Stomach (tissue), 9 donors: ENCODE results near the gene UST. TPM values are rescaled to one million over a fixed set of nuclear protein-coding genes. Genes with fewer than 3 reads are reported as not detected.

Experiments used
- DNase-seq, 2 donors: peaks; one replicate each; pipeline versions ENCODE4 v3.0.0 to v3.0.0-alpha.2; 2013 to 2019
- H3K27ac ChIP-seq, 5 donors: fragments of 200-600 bp in 4 of 5; sonication (generic) in 4 of 5; one replicate each; pipeline ENCODE4 v1.5.1; 2013 to 2019; ENCODE audit warnings: mild to moderate bottlenecking in 1 of 5, moderate library complexity in 1 of 5
- H3K27me3 ChIP-seq, 3 donors: fragments of 200-600 bp; sonication (generic); one replicate each; pipeline ENCODE4 v1.5.1; 2017 to 2019; ENCODE audit warnings: mixed run types in 1 of 3
- H3K36me3 ChIP-seq, 4 donors: fragments of 200-600 bp; sonication (generic); 1 replicate in 3 of 4; 2 replicates in 1 of 4; pipeline ENCODE4 v1.5.1; 2016 to 2019
- H3K4me1 ChIP-seq, 4 donors: fragments of 200-600 bp; sonication (generic); one replicate each; pipeline ENCODE4 v1.5.1; 2016 to 2019
- H3K4me3 ChIP-seq, 4 donors: fragments of 200-600 bp; sonication (generic) in 3 of 4; one replicate each; pipeline ENCODE4 v1.5.1; 2016 to 2019; ENCODE audit warnings: mild to moderate bottlenecking in 1 of 4
- H3K9me3 ChIP-seq, 4 donors: fragments of 200-600 bp; sonication (generic); one replicate each; pipeline ENCODE4 v1.5.1; 2016 to 2019
- EP300 ChIP-seq: sonication (generic); formaldehyde crosslinking; IDR thresholded peaks from one replicate; pipeline ENCODE4 v1.6.1; 2017; ENCODE audit warnings: antibody characterized with exemption
- POLR2A ChIP-seq, 4 donors: fragments of 450-650 bp; IDR thresholded peaks; one replicate each; pipeline ENCODE4 v1.6.1; 2016; ENCODE audit warnings: antibody characterized with exemption in 4 of 4, control low read depth in 2 of 4, mild to moderate bottlenecking in 1 of 4, moderate library complexity in 1 of 4
- POLR2AphosphoS5 ChIP-seq, 3 donors: sonication (generic); formaldehyde crosslinking; IDR thresholded peaks; one replicate each; pipeline ENCODE4 v1.6.1; 2016; ENCODE audit warnings: antibody characterized with exemption in 3 of 3
- WGBS, 5 donors: extraction: QIAGEN DNeasy Blood & Tissue Kit in 3 of 5; methylation state at CpG; one replicate each; pipeline versions ENCODE4 v1.1.5 to v1.1.7; 2013 to 2018; 5-methylcytosine and 5-hydroxymethylcytosine counted together
- intact Hi-C: fragments of 100-400 bp; cut with DNase I; formaldehyde crosslinking; loops from one replicate; pipeline ENCODE4 v1.15.1; 2023; ENCODE audit warnings: low total_unique reads
- polyA plus RNA-seq, 3 donors: library from polyadenylated mRNA; stranded (reverse); fragments of 200-250 nt; gene quantifications; one replicate each; pipeline ENCODE4 v1.2.3, GENCODE V29; 2013
- total RNA-seq, 5 donors: library from RNA; depleted of rRNA; stranded (reverse); fragments of >200 nt; gene quantifications; one replicate each; pipeline versions ENCODE4 v1.1.0 to v1.2.3, GENCODE V29; 2014 to 2016
- TF ChIP-seq, protein P1 (sequence below), 7 experiments: fragments of 450-650 bp in 4 of 7; fragments of 200-600 bp in 3 of 7; sonication (generic) in 3 of 7; IDR thresholded peaks; one replicate each; pipeline ENCODE4 v1.5.1; 2016 to 2019; ENCODE audit warnings: antibody characterized with exemption in 7 of 7, control low read depth in 2 of 7, mild to moderate bottlenecking in 1 of 7
- donor health status: healthy with polysubstance abuse.
- donor health status: Bipolar disorder and iron deficiency.
- donor health status: healthy.

Gene UST
- total and polyA plus RNA-seq, 8 donors, result 2.2 to 45.8 (median 8.9) TPM

DNA sequence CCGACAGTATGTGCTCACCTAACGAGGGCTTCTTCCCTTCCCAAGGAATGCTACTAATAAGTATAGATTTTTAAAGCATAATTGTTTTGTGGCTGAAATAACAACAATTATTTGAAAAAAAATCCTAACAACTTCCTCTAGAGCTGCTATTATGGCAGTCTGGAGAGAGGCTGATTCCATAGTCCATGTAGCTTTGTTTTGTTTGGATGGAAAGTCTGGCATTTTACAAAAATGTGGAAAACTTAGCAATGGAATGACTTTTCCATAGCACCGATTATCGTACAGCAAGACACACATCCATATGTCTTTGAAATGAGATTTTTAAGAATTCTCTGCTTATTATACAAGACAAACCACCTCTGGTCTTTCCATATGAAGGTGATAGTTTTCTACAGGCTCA, 318.3 kb downstream of the UST start:
- no peaks in the 10 kb centered on the region for H3K27me3 ChIP-seq
- H3K9me3 ChIP-seq, result no peaks in the 10 kb centered on the region
- no peaks in the 10 kb centered on the region for H3K36me3 ChIP-seq
- H3K27ac ChIP-seq, result peak overlapping the region in 1 of 5 donors; percentile 6
- TF ChIP-seq, protein P1, sequence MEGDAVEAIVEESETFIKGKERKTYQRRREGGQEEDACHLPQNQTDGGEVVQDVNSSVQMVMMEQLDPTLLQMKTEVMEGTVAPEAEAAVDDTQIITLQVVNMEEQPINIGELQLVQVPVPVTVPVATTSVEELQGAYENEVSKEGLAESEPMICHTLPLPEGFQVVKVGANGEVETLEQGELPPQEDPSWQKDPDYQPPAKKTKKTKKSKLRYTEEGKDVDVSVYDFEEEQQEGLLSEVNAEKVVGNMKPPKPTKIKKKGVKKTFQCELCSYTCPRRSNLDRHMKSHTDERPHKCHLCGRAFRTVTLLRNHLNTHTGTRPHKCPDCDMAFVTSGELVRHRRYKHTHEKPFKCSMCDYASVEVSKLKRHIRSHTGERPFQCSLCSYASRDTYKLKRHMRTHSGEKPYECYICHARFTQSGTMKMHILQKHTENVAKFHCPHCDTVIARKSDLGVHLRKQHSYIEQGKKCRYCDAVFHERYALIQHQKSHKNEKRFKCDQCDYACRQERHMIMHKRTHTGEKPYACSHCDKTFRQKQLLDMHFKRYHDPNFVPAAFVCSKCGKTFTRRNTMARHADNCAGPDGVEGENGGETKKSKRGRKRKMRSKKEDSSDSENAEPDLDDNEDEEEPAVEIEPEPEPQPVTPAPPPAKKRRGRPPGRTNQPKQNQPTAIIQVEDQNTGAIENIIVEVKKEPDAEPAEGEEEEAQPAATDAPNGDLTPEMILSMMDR (IDR thresholded peaks at IDR 0.05), result no peak
- TF ChIP-seq EP300 (no peak), POLR2A (IDR thresholded peaks at IDR 0.05) (no peak), POLR2AphosphoS5 (IDR thresholded peaks at IDR 0.05) (no peak)
- intact Hi-C loops, result no loop called here
- H3K4me3 ChIP-seq, result no peak overlapping the region
- DNase-seq, result no peak
- WGBS, 5 donors, result 89 to 93% (median 90%) methylated on average over 4 of the region's 4 CpGs
- peaks cover 14 to 41% (median 27%) of the 10 kb centered on the region in 4 donors for H3K4me1 ChIP-seq

DNA sequence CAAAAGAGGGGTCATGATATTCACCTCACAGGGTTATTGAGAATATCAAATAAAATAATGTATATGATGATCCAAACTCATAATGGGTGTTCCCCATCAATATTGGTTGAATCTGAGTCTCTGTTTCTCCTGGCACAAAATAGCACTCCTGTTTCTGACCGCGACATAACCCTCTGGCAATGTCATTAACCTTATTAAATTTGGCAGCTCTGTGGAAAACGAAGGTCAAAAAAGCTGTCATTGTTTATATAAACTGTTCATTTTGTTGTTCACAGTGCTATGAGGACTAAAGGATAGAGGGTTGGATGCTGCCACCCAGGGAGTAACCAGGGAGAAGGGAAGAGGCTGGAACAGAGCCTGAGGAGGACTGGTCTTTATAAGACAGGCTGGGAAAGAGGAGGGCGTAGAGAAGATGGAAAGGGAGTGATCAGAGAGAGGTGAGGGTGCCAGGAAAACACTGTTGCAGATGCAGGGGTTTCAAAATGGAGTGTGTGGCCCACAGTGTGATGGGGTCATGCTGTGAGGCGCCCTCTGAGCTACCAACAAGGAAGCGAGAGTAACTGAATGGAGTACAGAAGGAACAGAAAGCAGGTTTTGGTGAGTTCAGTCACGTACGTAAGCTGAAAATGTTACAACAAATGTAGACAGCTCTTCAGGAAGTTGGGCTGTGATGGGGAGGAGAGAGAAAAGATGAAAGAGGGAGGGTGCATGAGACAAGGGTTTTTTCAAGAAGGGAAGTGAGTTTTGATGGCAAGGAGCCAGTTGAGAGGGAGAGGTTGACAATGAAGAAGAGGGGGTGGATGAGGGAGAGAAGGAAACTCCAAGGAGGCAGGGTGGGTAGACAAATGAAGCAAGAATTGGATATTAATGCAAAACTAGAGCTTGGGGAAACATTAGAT, 319.1 kb downstream of the UST start:
- H3K27me3 ChIP-seq, result no peaks in the 10 kb centered on the region
- H3K4me1 ChIP-seq, result peaks cover 8 to 33% (median 20%) of the 10 kb centered on the region in 4 donors
- peak overlapping the region in 4 of 5 donors; percentile 16 to 25 (median 21) for H3K27ac ChIP-seq
- no peaks in the 10 kb centered on the region for H3K36me3 ChIP-seq
- TF ChIP-seq POLR2A (IDR thresholded peaks at IDR 0.05) (no peak), POLR2AphosphoS5 (IDR thresholded peaks at IDR 0.05) (no peak), EP300 (no peak)
- TF ChIP-seq, protein P1 (IDR thresholded peaks at IDR 0.05), result no peak
- peak in 1 of 2 donors; percentile 76 for DNase-seq
- H3K9me3 ChIP-seq, result no peaks in the 10 kb centered on the region
- intact Hi-C loops, result no loop called here
- no peak overlapping the region for H3K4me3 ChIP-seq
- 59 to 76% (median 66%) methylated on average over 8 of the region's 8 CpGs for WGBS, 5 donors

DNA sequence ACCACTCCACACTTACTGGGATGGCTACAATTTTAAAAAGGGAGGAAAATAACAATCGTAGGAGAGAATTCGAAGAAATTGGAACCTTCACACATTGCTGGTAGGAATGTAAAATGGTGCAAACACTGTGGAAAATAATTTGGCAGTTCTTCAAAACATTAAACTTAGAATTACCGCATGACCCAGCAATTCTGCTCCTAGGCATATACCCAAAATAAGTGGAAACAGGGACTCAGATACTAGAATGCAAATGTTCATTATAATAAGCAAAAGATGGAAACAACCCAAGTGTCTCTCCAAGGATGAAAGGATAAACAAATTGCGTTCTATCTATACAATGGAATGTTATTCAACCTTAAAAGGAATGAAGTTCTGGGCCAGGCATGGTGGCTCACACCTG, 325.2 kb downstream of the UST start:
- Histone ChIP-seq H3K36me3 (no peaks in the 10 kb centered on the region), H3K27me3 (no peaks in the 10 kb centered on the region), H3K9me3 (no peaks in the 10 kb centered on the region), H3K27ac (no peak overlapping the region), H3K4me3 (no peak overlapping the region), H3K4me1 (peaks cover 0 to 8% (median 4%) of the 10 kb centered on the region in 4 donors)
- DNase-seq, result no peak
- 95 to 99% (median 95%) methylated on average over 4 of the region's 4 CpGs for WGBS, 5 donors
- TF ChIP-seq POLR2A (IDR thresholded peaks at IDR 0.05) (no peak), POLR2AphosphoS5 (IDR thresholded peaks at IDR 0.05) (no peak), EP300 (no peak)
- TF ChIP-seq, protein P1 (IDR thresholded peaks at IDR 0.05), result no peak
- intact Hi-C loops, result no loop called here

DNA sequence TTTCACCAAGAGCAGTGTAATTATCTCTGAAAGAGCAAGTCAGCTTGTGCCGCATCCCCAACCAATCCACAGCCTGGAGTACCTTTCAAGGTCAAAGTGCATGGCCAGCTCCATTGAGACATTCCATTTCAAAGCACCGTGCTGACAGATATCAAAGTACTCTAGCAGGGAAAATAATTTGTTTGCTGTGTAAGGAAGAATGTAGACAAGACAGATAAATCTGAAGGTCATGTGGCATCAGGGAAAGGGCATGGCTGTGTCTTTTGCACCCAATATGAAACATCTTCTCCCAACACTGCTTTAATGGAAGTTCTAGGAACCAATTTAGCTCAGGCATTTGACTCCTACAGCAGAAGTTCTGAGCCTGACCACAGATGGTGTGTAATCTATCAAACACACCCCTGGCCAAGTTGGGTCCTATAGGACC, 328.0 kb downstream of the UST start:
- Histone ChIP-seq H3K27me3 (no peaks in the 10 kb centered on the region), H3K27ac (no peak overlapping the region), H3K36me3 (no peaks in the 10 kb centered on the region), H3K9me3 (no peaks in the 10 kb centered on the region), H3K4me3 (no peak overlapping the region), H3K4me1 (peaks cover 0 to 16% (median 10%) of the 10 kb centered on the region in 4 donors)
- no peak for DNase-seq
- intact Hi-C loops, result no loop called here
- TF ChIP-seq EP300 (no peak), POLR2A (IDR thresholded peaks at IDR 0.05) (no peak), POLR2AphosphoS5 (IDR thresholded peaks at IDR 0.05) (no peak)
- 80 to 88% (median 84%) methylated on average over 2 of the region's 2 CpGs for WGBS, 5 donors
